Measurements from ENCODE around the gene ARHGEF2. TPM values are rescaled to one million over a fixed set of nuclear protein-coding genes. Genes with fewer than 3 reads are reported as not detected.
A peak's percentile ranks its signal among the peaks of the same experiment; 100 is the strongest.

Gene ARHGEF2
- total RNA-seq, 1 experiment from 2014 or later = 69.5 TPM

- Mint-ChIP-seq H3K9me3 (no peaks in the 10 kb centered on the region), H3K36me3 (peaks cover 27% of the 10 kb centered on the region), H3K4me1 (peaks cover 19% of the 10 kb centered on the region), H3K27ac (peak overlapping the region; percentile 87; the same call in 1 of the 2 replicates), H3K27me3 (ENCODE audit: low read depth) (no peaks in the 10 kb centered on the region), H3K4me3 (no peak overlapping the region)
- ATAC-seq (no peak), DNase-seq (ENCODE audit: low spot score) (no peak)
- ChIA-PET POLR2A (interaction anchor here (0.8 to 1.4 kb wide), 3 partner anchors 12 to 37 kb away, joined by 3 to 4 read pairs (median 3); partner anchors contain the start of gene KHDC4), CTCF (interaction anchor here (1.0 to 2.0 kb wide), 6 partner anchors 9 to 120 kb away, joined by 3 to 9 read pairs (median 5); no protein-coding TSS in a partner anchor)
- TF ChIP-seq NFYB (CRISPR knock-in tag; conservative IDR thresholded peaks at IDR 0.05; ENCODE audit: low read depth) (no peak), SMAD3 (CRISPR knock-in tag; IDR thresholded peaks at IDR 0.05; ENCODE audit: borderline replicate concordance) (no peak), FOXK1 (CRISPR knock-in tag; IDR thresholded peaks at IDR 0.05) (no peak), FOXP1 (CRISPR knock-in tag; IDR thresholded peaks at IDR 0.05; ENCODE audit: borderline replicate concordance) (no peak), JUN (CRISPR knock-in tag; IDR thresholded peaks at IDR 0.05) (no peak), CREB1 (CRISPR knock-in tag; IDR thresholded peaks at IDR 0.05) (no peak), TEAD4 (CRISPR knock-in tag; IDR thresholded peaks at IDR 0.05) (no peak)
- TF ChIP-seq, protein P1, sequence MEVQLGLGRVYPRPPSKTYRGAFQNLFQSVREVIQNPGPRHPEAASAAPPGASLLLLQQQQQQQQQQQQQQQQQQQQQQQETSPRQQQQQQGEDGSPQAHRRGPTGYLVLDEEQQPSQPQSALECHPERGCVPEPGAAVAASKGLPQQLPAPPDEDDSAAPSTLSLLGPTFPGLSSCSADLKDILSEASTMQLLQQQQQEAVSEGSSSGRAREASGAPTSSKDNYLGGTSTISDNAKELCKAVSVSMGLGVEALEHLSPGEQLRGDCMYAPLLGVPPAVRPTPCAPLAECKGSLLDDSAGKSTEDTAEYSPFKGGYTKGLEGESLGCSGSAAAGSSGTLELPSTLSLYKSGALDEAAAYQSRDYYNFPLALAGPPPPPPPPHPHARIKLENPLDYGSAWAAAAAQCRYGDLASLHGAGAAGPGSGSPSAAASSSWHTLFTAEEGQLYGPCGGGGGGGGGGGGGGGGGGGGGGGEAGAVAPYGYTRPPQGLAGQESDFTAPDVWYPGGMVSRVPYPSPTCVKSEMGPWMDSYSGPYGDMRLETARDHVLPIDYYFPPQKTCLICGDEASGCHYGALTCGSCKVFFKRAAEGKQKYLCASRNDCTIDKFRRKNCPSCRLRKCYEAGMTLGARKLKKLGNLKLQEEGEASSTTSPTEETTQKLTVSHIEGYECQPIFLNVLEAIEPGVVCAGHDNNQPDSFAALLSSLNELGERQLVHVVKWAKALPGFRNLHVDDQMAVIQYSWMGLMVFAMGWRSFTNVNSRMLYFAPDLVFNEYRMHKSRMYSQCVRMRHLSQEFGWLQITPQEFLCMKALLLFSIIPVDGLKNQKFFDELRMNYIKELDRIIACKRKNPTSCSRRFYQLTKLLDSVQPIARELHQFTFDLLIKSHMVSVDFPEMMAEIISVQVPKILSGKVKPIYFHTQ (CRISPR knock-in tag; IDR thresholded peaks at IDR 0.05) = no peak
- TF ChIP-seq, protein P2, sequence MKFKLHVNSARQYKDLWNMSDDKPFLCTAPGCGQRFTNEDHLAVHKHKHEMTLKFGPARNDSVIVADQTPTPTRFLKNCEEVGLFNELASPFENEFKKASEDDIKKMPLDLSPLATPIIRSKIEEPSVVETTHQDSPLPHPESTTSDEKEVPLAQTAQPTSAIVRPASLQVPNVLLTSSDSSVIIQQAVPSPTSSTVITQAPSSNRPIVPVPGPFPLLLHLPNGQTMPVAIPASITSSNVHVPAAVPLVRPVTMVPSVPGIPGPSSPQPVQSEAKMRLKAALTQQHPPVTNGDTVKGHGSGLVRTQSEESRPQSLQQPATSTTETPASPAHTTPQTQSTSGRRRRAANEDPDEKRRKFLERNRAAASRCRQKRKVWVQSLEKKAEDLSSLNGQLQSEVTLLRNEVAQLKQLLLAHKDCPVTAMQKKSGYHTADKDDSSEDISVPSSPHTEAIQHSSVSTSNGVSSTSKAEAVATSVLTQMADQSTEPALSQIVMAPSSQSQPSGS (CRISPR knock-in tag; IDR thresholded peaks at IDR 0.05; ENCODE audit: borderline replicate concordance, low read depth) = no peak
- TF ChIP-seq, protein P3, sequence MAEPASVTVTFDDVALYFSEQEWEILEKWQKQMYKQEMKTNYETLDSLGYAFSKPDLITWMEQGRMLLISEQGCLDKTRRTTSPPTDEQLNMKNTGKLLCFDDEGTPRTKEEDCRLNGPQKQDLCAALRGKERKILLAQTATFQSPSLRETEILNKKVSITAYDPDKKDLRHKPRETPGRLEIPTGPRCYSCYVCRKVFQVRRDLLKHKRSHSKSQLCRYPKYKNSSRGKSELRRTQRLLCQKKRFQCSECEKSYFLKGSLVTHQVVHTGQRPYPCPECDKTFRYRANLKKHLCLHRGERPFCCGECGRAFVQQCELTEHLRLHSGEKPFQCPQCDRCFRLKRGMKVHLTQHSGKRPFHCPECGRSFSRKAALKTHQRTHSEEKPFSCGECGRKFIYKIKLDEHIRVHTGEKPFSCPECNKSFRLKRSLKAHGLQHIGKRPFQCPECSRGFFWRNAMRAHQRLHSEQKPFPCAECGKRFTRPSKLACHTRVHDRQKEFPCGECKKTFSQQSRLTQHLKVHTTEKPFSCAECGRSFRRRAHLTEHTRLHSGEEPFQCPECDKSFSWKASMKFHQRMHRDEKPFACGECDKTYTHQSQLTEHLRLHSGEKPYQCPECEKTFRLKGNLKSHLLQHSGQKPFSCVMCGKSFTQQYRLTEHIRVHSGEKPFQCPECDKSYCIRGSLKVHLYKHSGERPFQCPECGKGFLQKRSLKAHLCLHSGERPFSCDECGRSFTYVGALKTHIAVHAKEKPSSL (CRISPR knock-in tag; conservative IDR thresholded peaks at IDR 0.05) = no peak
These were observed 31.6 kb downstream of the ARHGEF2 start for GRCh38 chr1:155946633-155947219.

DNA sequence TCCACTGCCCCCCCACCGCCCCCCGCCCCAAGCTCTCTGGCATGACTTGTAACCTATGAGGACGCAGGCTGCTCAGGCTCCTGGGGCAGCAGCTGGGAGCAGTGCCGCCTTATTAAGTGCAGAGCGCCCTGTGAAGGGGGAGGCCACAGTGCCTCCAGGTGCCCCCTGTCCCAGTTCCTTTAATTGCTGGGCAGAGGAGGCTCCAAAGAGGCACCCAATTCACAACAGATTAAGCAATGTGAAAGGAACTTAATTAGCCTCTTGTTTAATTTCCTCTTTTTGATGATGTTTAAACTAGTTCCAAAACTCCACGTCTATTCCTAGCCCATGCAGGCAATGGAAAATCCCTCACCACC lies 33.9 kb downstream of the ARHGEF2 start:
- Mint-ChIP-seq H3K27ac (no peak overlapping the region), H3K4me3 (no peak overlapping the region), H3K27me3 (ENCODE audit: low read depth) (no peaks in the 10 kb centered on the region), H3K9me3 (no peaks in the 10 kb centered on the region), H3K4me1 (peaks cover 32% of the 10 kb centered on the region), H3K36me3 (peaks cover 12% of the 10 kb centered on the region; the same call in 1 of the 2 replicates)
- 0 out of 2 replicates have a peak, but pooled peaks have one; percentile 8 for TF ChIP-seq TEAD1 (CRISPR knock-in tag; IDR thresholded peaks at IDR 0.05)
- TF ChIP-seq HMGA2 (CRISPR knock-in tag; IDR thresholded peaks at IDR 0.05) = no peak
- TF ChIP-seq, protein P3 (CRISPR knock-in tag; conservative IDR thresholded peaks at IDR 0.05) = no peak
- TF ChIP-seq KAT7 (CRISPR knock-in tag; IDR thresholded peaks at IDR 0.05; ENCODE audit: borderline replicate concordance) = no peak
- no peak for ATAC-seq
- POLR2A ChIA-PET = interaction anchor here (0.6 to 1.6 kb wide), 5 partner anchors 10 to 117 kb away, joined by 3 to 10 read pairs (median 4); partner anchors contain the start of gene RAB25
- DNase-seq (ENCODE audit: low spot score) = no peak
- CTCF ChIA-PET = interaction anchor here (0.8 to 4.2 kb wide), 6 partner anchors 10 to 122 kb away, joined by 3 to 31 read pairs (median 8); partner anchors contain the start of genes ARHGEF2, KHDC4 and RAB25
